Stimulated activated CD8-positive, alpha-beta memory T cell treated with anti-CD3 and anti-CD28 coated beads, Interleukin-7, amount 100 ng/mL, for 1 hour (primary cell): Measurements from ENCODE around the gene EDNRA.

Experiments used
- DNase-seq, 2 donors: peaks; one replicate each; pipeline ENCODE4 v3.0.0-alpha.2; 2020; ENCODE audit warnings: low read depth in 2 of 2

The EDNRA gene

GRCh38 chr4:147589586-147589985, 108.7 kb downstream of the EDNRA start:
- no peak for DNase-seq

- DNase-seq: peak in 1 of 2 donors; percentile 12
Measured at GRCh38 chr4:147590249-147590920, 109.5 kb downstream of the EDNRA start.

GRCh38 chr4:147591106-147591505, 110.2 kb downstream of the EDNRA start:
- DNase-seq: no peak

- no peak for DNase-seq
Measured at GRCh38 chr4:147594107-147594506, 113.2 kb downstream of the EDNRA start.
